Mesothelial cell of epicardium (in vitro differentiated cells): Measurements from ENCODE around the gene POLD2. TPM values are rescaled to one million over a fixed set of nuclear protein-coding genes. Genes with fewer than 3 reads are reported as not detected.
A peak's percentile ranks its signal among the peaks of the same experiment; 100 is the strongest.

Source experiments
- DNase-seq, 2 experiments: peaks; one replicate each; pipeline ENCODE4 v3.0.0; 2021; ENCODE audit warnings: low spot score in 2 of 2; ENCODE audit not compliant: unreplicated experiment in 2 of 2
- H3K27ac Mint-ChIP-seq: 2 replicates; pipeline ENCODE4 v1.8.0; 2021; ENCODE audit warnings: mixed read lengths
- H3K27me3 Mint-ChIP-seq: 2 replicates; pipeline ENCODE4 v1.8.0; 2021; ENCODE audit warnings: low read depth, mixed read lengths
- H3K36me3 Mint-ChIP-seq: 2 replicates; pipeline ENCODE4 v1.8.0; 2021; ENCODE audit warnings: mixed read lengths
- H3K4me1 Mint-ChIP-seq: 2 replicates; pipeline ENCODE4 v1.8.0; 2021; ENCODE audit warnings: mixed read lengths
- H3K4me3 Mint-ChIP-seq: 2 replicates; pipeline ENCODE4 v1.8.0; 2021; ENCODE audit warnings: mild to moderate bottlenecking, moderate library complexity, mixed read lengths
- H3K9me3 Mint-ChIP-seq: 2 replicates; pipeline ENCODE4 v1.8.0; 2021; ENCODE audit warnings: mixed read lengths
- total RNA-seq: library from RNA; stranded (reverse); gene quantifications from 3 replicates; pipeline ENCODE4 v1.2.1, GENCODE V29; 2021
- TF ChIP-seq, protein P1 (sequence below): fragments of 200-600 bp; sonication (generic); IDR thresholded peaks from one replicate; pipeline ENCODE4 v1.5.0; 2021; ENCODE audit warnings: antibody characterized with exemption; ENCODE audit not compliant: unreplicated experiment

Gene POLD2
- total RNA-seq, 1 donor from 2014 or later = 117 TPM

DNA sequence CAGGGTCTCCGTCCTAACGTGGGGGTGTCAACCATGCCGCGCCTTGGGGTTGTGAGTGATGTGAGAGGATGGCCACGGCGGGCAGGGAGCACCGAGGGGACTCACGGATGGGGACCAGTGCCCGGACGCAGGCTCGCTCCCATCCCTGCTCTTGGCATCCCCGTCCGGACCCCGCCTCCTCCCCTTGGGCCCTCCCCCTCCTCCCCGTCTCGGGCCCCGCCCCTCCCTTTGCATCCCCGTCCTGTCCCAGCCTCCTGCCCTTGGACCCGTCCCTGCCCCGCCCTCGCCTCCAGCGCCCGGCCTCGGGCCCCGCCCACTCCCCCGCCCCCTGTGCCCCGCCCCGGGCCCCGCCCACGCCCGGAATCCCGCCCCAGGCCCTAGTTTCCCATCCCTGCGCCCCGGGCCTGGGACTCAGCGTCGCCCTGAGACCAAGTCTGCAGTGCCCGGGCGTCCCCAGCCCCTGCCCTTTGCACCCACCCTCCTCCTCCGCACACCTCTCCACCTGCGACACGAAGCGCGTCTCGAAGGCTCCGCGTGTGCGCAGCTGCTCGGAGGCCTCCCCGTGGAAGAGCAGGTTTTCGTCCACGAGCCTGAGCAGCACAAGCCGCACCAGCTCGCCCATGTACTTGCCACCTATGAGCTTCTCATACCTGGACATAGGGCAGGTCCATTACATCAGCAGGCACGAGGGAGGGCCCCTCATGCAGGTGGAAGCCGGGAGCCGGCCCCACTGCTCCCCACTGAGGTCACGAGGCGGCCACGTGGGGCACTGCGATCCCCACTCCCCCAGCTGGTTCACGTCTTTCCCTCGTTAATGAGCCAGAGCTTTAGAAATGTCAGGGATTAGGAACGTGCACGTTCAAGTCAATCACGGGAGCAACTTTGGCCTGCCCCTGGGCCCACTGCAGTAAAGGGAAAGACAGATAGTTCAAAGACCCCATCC is 22.9 kb upstream of the POLD2 start:
- Mint-ChIP-seq H3K4me1 (peaks cover 16% of the 10 kb centered on the region), H3K27ac (no peak overlapping the region), H3K36me3 (no peaks in the 10 kb centered on the region), H3K27me3 (peaks cover 34% of the 10 kb centered on the region), H3K9me3 (no peaks in the 10 kb centered on the region), H3K4me3 (peak overlapping the region; percentile 63)
- TF ChIP-seq, protein P1, sequence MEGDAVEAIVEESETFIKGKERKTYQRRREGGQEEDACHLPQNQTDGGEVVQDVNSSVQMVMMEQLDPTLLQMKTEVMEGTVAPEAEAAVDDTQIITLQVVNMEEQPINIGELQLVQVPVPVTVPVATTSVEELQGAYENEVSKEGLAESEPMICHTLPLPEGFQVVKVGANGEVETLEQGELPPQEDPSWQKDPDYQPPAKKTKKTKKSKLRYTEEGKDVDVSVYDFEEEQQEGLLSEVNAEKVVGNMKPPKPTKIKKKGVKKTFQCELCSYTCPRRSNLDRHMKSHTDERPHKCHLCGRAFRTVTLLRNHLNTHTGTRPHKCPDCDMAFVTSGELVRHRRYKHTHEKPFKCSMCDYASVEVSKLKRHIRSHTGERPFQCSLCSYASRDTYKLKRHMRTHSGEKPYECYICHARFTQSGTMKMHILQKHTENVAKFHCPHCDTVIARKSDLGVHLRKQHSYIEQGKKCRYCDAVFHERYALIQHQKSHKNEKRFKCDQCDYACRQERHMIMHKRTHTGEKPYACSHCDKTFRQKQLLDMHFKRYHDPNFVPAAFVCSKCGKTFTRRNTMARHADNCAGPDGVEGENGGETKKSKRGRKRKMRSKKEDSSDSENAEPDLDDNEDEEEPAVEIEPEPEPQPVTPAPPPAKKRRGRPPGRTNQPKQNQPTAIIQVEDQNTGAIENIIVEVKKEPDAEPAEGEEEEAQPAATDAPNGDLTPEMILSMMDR = no peak
- peak; percentile 50 to 65 for DNase-seq

DNA sequence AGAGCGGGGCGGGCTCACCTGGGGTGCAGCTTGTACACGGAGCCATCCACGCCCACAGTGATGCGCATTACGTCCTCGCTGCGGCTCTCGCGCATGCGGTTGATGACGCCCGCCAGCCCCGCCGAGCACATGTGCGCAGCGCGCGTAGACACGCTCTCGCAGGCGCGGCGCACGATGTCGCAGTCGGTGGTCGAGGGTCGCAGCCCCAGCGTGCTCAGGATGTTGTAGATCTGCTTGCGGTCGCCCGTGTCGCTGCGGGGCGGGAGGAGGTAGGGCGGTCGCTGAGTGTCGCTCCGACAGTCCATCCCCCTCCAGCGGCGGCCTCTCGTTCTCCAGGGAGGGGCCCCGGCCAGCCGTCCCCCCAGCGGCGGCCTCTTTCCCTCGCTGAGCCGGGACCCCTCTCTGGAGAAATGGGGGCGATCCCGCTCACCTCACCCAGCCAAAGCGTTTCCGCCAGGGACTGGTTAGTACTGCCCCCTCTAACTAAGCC is 22.2 kb upstream of the POLD2 start:
- no peak overlapping the region for H3K27ac Mint-ChIP-seq
- H3K27me3 Mint-ChIP-seq = peaks cover 34% of the 10 kb centered on the region
- H3K4me3 Mint-ChIP-seq = peak overlapping the region; percentile 63
- H3K9me3 Mint-ChIP-seq = no peaks in the 10 kb centered on the region
- peaks cover 21% of the 10 kb centered on the region for H3K4me1 Mint-ChIP-seq
- no peaks in the 10 kb centered on the region for H3K36me3 Mint-ChIP-seq
- TF ChIP-seq, protein P1 = no peak
- DNase-seq = no peak

DNA sequence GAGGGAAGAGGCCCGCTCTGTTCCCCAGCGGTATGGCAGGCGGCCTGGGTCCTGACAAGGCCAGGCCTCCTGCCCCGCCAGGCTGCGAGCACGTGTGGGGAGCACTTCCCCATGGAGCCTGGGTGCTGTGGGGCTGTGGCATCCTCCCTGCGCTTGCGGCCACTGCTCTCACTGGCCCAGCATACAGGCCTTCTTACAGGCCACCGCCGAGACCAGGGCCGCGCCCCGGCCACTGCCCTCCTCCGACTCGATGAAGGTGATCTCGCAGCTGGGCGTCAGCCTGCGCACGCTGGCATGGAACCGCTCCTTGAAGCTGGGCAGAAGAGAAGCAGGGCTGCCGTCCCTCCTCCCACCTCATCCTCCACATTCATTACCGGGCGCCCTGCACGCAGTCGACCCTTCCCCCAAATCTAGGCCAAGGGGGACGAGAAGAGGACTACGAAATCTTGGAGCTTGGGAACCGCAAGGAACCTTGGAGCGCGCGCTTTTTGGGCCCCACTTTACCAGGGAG is 21.7 kb upstream of the POLD2 start:
- TF ChIP-seq, protein P1 = no peak
- H3K9me3 Mint-ChIP-seq = no peaks in the 10 kb centered on the region
- no peaks in the 10 kb centered on the region for H3K36me3 Mint-ChIP-seq
- H3K27me3 Mint-ChIP-seq = peaks cover 34% of the 10 kb centered on the region
- H3K27ac Mint-ChIP-seq = no peak overlapping the region
- no peak for DNase-seq
- H3K4me3 Mint-ChIP-seq = peak overlapping the region; percentile 63
- peaks cover 21% of the 10 kb centered on the region for H3K4me1 Mint-ChIP-seq

DNA sequence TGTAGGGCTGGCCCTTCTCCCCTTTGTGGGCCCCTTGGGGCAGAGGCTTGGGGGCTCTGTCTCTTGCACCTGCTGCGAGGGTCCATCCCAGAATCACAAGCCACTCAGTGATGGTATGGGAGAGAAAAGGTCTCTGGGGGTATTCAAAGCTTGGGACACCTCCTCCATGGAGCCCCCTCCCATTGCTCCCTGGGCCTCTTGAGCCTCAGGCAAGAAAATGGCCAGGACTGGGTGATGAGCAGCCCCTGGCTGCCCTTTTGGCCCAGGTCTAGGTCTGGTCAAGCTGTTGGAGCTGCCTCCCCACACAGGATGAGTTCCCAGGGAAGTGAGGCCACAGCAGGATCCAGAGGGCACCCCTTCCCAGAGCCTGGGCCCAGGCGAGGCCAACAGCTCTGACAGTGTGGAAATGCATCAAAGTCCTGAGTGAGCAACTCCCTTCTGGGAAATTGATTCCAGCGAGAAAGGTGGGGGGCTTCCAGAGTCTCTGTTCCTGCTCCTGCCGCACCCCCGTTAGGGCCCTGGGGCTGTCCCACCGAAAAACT is 21.1 kb upstream of the POLD2 start:
- peaks cover 34% of the 10 kb centered on the region for H3K27me3 Mint-ChIP-seq

DNA sequence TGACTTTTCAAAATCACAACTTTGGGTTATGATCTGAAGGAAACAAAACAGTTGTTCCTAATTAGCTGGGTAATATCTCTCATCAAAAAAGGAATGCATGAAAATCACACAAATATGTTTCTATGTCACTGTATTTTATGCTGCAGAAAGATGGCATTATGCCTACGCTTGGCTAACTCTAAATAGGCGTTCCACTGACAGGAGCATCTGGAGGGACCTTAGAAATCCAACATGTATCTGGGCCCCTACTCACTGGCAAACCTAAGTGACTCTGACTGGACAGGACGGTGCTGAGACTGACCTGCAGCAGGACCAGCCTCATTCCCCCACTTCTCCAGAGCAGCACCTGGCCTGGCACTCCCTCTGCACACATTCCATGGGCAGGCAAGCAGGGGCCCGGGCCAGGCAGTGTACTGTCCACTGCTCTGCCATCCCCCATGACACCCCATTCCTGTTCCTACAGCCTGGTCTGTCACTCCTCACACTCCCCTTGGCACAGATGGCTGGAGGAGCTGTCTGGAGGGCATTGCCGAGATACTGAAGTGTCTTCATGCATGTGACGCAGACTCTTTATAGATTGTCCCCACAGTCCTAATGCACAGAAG is 20.4 kb upstream of the POLD2 start:
- peaks cover 19% of the 10 kb centered on the region for H3K4me1 Mint-ChIP-seq
- no peaks in the 10 kb centered on the region for H3K9me3 Mint-ChIP-seq
- TF ChIP-seq, protein P1 = no peak
- H3K4me3 Mint-ChIP-seq = no peak overlapping the region
- peaks cover 32% of the 10 kb centered on the region for H3K27me3 Mint-ChIP-seq
- DNase-seq = no peak
- no peak overlapping the region for H3K27ac Mint-ChIP-seq
- H3K36me3 Mint-ChIP-seq = no peaks in the 10 kb centered on the region

More for the DNA sequence above, 21.1 kb upstream of the POLD2 start:
- TF ChIP-seq, protein P1 = no peak
- H3K27ac Mint-ChIP-seq = no peak overlapping the region
- no peaks in the 10 kb centered on the region for H3K9me3 Mint-ChIP-seq
- H3K36me3 Mint-ChIP-seq = no peaks in the 10 kb centered on the region
- H3K4me3 Mint-ChIP-seq = no peak overlapping the region
- DNase-seq = no peak
- H3K4me1 Mint-ChIP-seq = peaks cover 21% of the 10 kb centered on the region
